ENCODE data around the gene CACNA1G.

Gene CACNA1G

GRCh38 chr17:50638966-50639713 lies 78.6 kb downstream of the CACNA1G start:
- Histone ChIP-seq H3K79me2 (ENCODE audit: control insufficient read depth, insufficient read depth, low read length) (no peaks in the 10 kb centered on the region), H3K18ac (ENCODE audit: low read length) (peak overlapping the region; percentile 0), H3K27ac (ENCODE audit: low read depth, low read length) (no peak overlapping the region), H3K56ac (ENCODE audit: low read length) (peak overlapping the region; percentile 1), H4K5ac (ENCODE audit: low read length) (no peak overlapping the region), H3K4ac (ENCODE audit: low read depth, low read length) (no peak overlapping the region), H3K4me1 (ENCODE audit: control insufficient read depth, low read depth, low read length) (peaks cover 12% of the 10 kb centered on the region), H3K9ac (ENCODE audit: low read length) (no peak overlapping the region), H4K8ac (ENCODE audit: low read depth, low read length) (no peak overlapping the region), H2BK15ac (replicated peaks; ENCODE audit: low read depth) (no peak overlapping the region), H3K4me2 (ENCODE audit: low read length) (no peak overlapping the region), H3K27me3 (ENCODE audit: insufficient read depth, low read length, poor library complexity) (peaks cover 17% of the 10 kb centered on the region), H2BK5ac (ENCODE audit: low read length) (no peak overlapping the region), H3K4me3 (ENCODE audit: low read length) (no peak overlapping the region), H3K79me1 (ENCODE audit: low read length) (no peaks in the 10 kb centered on the region), H3K23ac (ENCODE audit: low read length) (no peak overlapping the region), H2BK120ac (ENCODE audit: low read depth, low read length) (no peak overlapping the region), H3K36me3 (ENCODE audit: control insufficient read depth, insufficient read depth, low read length) (no peaks in the 10 kb centered on the region), H2AK5ac (ENCODE audit: low read length) (no peak overlapping the region)
- peak; percentile 93 for DNase-seq
- no CpG with 5 or more reads among the region's 9 CpGs for WGBS (ENCODE audit: extremely low coverage, insufficient coverage, low lambda C conversion rate)

DNA sequence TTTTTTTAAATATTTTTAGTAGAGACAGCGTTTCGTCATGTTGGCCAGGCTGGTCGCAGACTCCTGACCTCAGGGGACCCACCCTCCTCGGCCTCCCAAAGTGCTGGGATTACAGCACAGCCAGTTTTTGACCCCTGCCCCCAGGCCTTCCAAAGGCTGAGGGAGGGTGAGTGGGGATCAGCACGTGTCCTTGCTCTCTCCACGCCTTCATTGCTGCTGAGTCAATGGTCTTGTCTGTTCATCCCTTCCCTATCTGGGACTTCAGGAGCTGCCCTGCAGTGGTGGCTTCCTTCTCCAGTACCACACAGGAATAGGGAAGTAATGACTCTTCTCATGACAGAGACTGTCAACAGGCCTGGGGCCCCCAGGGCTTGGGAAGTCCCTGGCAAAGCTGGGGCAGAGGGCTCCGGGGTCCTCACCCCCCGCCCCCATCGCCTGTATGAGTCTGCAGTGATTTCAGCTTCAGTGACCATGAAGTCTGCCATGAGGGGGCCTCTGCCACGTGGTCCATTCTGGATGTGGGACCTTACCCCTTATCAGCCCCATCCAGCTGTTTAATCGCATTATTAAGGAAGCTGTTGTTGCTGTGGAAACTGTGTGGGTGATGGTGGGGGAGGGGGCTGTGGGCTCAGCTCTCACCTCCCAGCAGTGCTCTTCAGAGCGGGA lies 80.3 kb downstream of the CACNA1G start:
- no peak overlapping the region for H3K4me3 ChIP-seq (ENCODE audit: low read length)
- no peak overlapping the region for H2BK5ac ChIP-seq (ENCODE audit: low read length)
- H3K79me1 ChIP-seq (ENCODE audit: low read length), result no peaks in the 10 kb centered on the region
- no peak overlapping the region for H2BK120ac ChIP-seq (ENCODE audit: low read depth, low read length)
- H3K56ac ChIP-seq (ENCODE audit: low read length), result peak overlapping the region; percentile 57
- no peak overlapping the region for H4K8ac ChIP-seq (ENCODE audit: low read depth, low read length)
- no peak overlapping the region for H3K9ac ChIP-seq (ENCODE audit: low read length)
- H2AK5ac ChIP-seq (ENCODE audit: low read length), result no peak overlapping the region
- no peak overlapping the region for H4K5ac ChIP-seq (ENCODE audit: low read length)
- no peak overlapping the region for H3K23ac ChIP-seq (ENCODE audit: low read length)
- peaks cover 12% of the 10 kb centered on the region for H3K4me1 ChIP-seq (ENCODE audit: control insufficient read depth, low read depth, low read length)
- H3K18ac ChIP-seq (ENCODE audit: low read length), result no peak overlapping the region
- H3K36me3 ChIP-seq (ENCODE audit: control insufficient read depth, insufficient read depth, low read length), result no peaks in the 10 kb centered on the region
- H3K4ac ChIP-seq (ENCODE audit: low read depth, low read length), result peak overlapping the region; percentile 18
- peak; percentile 76 for DNase-seq
- H3K27me3 ChIP-seq (ENCODE audit: insufficient read depth, low read length, poor library complexity), result peaks cover 3% of the 10 kb centered on the region
- no peak overlapping the region for H3K27ac ChIP-seq (ENCODE audit: low read depth, low read length)
- no peaks in the 10 kb centered on the region for H3K79me2 ChIP-seq (ENCODE audit: control insufficient read depth, insufficient read depth, low read length)
- no CpG with 5 or more reads among the region's 12 CpGs for WGBS (ENCODE audit: extremely low coverage, insufficient coverage, low lambda C conversion rate)
- H2BK15ac ChIP-seq (replicated peaks; ENCODE audit: low read depth), result no peak overlapping the region
- no peak overlapping the region for H3K4me2 ChIP-seq (ENCODE audit: low read length)

DNA sequence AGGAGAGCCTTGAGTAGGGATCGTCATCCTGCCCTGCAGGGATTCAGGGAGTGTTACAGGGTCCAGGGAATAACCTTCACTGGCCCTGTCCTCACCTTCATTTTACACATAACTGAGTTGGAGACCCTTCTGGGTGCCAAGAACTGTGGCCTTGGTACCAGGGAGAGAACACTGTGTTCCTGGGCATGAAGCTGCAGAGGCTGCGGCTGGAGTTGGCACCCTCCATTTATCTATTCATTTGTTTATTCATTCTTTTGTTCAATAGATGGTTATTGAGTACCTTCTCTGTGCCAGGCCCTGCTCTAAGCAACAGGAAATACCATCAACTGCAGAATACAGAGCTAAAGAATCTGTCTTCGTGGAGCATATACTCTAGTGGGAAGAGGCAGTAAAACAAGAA lies 80.8 kb downstream of the CACNA1G start:
- H3K79me2 ChIP-seq (ENCODE audit: control insufficient read depth, insufficient read depth, low read length), result no peaks in the 10 kb centered on the region
- H2BK15ac ChIP-seq (replicated peaks; ENCODE audit: low read depth), result no peak overlapping the region

DNA sequence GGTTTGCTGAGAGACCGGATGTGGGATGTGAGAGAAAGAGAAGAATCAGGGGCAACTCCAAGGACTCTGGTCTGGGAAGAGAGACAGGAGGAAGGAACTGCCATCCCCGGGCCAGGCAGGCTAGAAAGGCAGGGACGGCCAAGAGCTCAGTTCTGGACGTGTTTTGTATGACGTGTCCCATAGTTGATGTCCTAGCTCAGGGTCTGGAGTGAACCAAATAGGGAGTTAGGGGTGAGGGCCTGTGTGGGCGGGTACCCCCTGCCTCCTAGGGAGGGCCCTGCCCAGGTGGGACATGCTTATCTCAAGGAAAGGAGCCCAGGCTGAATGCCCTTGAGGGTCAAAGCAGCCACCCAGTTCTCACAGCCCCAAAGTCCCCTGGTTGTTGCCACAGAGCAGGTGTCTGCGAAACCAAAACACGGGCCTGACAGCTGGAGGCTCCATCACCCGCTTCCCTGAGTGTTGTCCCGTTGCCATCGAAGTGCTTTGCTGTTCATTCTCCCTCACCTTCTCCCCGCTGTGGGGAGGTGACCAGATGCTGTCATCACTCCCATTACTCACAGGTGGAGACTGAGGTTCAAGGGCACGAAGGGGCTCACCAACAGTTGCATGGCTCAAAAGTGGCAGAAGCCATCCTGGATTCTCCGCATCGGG lies 81.7 kb downstream of the CACNA1G start:
- no peak overlapping the region for H3K9ac ChIP-seq (ENCODE audit: low read length)
- WGBS (ENCODE audit: extremely low coverage, insufficient coverage, low lambda C conversion rate), result no CpG with 5 or more reads among the region's 15 CpGs

More for the DNA sequence above, 80.8 kb downstream of the CACNA1G start:
- Histone ChIP-seq H4K5ac (ENCODE audit: low read length) (no peak overlapping the region), H3K18ac (ENCODE audit: low read length) (no peak overlapping the region), H3K56ac (ENCODE audit: low read length) (peak overlapping the region; percentile 17), H4K8ac (ENCODE audit: low read depth, low read length) (no peak overlapping the region), H3K23ac (ENCODE audit: low read length) (no peak overlapping the region), H3K4ac (ENCODE audit: low read depth, low read length) (no peak overlapping the region), H3K27me3 (ENCODE audit: insufficient read depth, low read length, poor library complexity) (no peaks in the 10 kb centered on the region), H2AK5ac (ENCODE audit: low read length) (no peak overlapping the region), H2BK5ac (ENCODE audit: low read length) (no peak overlapping the region), H3K9ac (ENCODE audit: low read length) (no peak overlapping the region), H3K4me2 (ENCODE audit: low read length) (no peak overlapping the region), H2BK120ac (ENCODE audit: low read depth, low read length) (no peak overlapping the region), H3K79me1 (ENCODE audit: low read length) (no peaks in the 10 kb centered on the region), H3K36me3 (ENCODE audit: control insufficient read depth, insufficient read depth, low read length) (no peaks in the 10 kb centered on the region), H3K4me3 (ENCODE audit: low read length) (no peak overlapping the region), H3K4me1 (ENCODE audit: control insufficient read depth, low read depth, low read length) (peaks cover 12% of the 10 kb centered on the region), H3K27ac (ENCODE audit: low read depth, low read length) (no peak overlapping the region)
- whole genome bisulfite sequencing (ENCODE audit: extremely low coverage, insufficient coverage, low lambda C conversion rate), result no CpG with 5 or more reads among the region's 3 CpGs
- no peak for DNase-seq

GRCh38 chr17:50642722-50643656 lies 82.5 kb downstream of the CACNA1G start:
- no peak overlapping the region for H2BK5ac ChIP-seq (ENCODE audit: low read length)
- H3K36me3 ChIP-seq (ENCODE audit: control insufficient read depth, insufficient read depth, low read length), result no peaks in the 10 kb centered on the region
- H4K5ac ChIP-seq (ENCODE audit: low read length), result no peak overlapping the region
- H3K18ac ChIP-seq (ENCODE audit: low read length), result no peak overlapping the region
- no peak overlapping the region for H4K8ac ChIP-seq (ENCODE audit: low read depth, low read length)
- H3K27ac ChIP-seq (ENCODE audit: low read depth, low read length), result no peak overlapping the region
- H3K4me1 ChIP-seq (ENCODE audit: control insufficient read depth, low read depth, low read length), result peaks cover 12% of the 10 kb centered on the region
- no peaks in the 10 kb centered on the region for H3K79me2 ChIP-seq (ENCODE audit: control insufficient read depth, insufficient read depth, low read length)
- no peak overlapping the region for H2AK5ac ChIP-seq (ENCODE audit: low read length)
- no peak overlapping the region for H2BK15ac ChIP-seq (replicated peaks; ENCODE audit: low read depth)
- H3K4ac ChIP-seq (ENCODE audit: low read depth, low read length), result no peak overlapping the region
- no peak overlapping the region for H3K9ac ChIP-seq (ENCODE audit: low read length)
- H3K23ac ChIP-seq (ENCODE audit: low read length), result no peak overlapping the region
- no peak overlapping the region for H2BK120ac ChIP-seq (ENCODE audit: low read depth, low read length)
- no peaks in the 10 kb centered on the region for H3K79me1 ChIP-seq (ENCODE audit: low read length)
- H3K4me2 ChIP-seq (ENCODE audit: low read length), result no peak overlapping the region
- H3K27me3 ChIP-seq (ENCODE audit: insufficient read depth, low read length, poor library complexity), result no peaks in the 10 kb centered on the region
- DNase-seq, result no peak
- WGBS (ENCODE audit: extremely low coverage, insufficient coverage, low lambda C conversion rate), result no CpG with 5 or more reads among the region's 10 CpGs
- no peak overlapping the region for H3K56ac ChIP-seq (ENCODE audit: low read length)
- H3K4me3 ChIP-seq (ENCODE audit: low read length), result no peak overlapping the region

More for the DNA sequence above, 81.7 kb downstream of the CACNA1G start:
- Histone ChIP-seq H3K18ac (ENCODE audit: low read length) (no peak overlapping the region), H3K4me1 (ENCODE audit: control insufficient read depth, low read depth, low read length) (peaks cover 12% of the 10 kb centered on the region), H2BK5ac (ENCODE audit: low read length) (no peak overlapping the region), H3K4ac (ENCODE audit: low read depth, low read length) (no peak overlapping the region), H4K5ac (ENCODE audit: low read length) (no peak overlapping the region), H3K27me3 (ENCODE audit: insufficient read depth, low read length, poor library complexity) (no peaks in the 10 kb centered on the region), H3K4me2 (ENCODE audit: low read length) (no peak overlapping the region), H3K36me3 (ENCODE audit: control insufficient read depth, insufficient read depth, low read length) (no peaks in the 10 kb centered on the region), H3K79me1 (ENCODE audit: low read length) (no peaks in the 10 kb centered on the region), H3K27ac (ENCODE audit: low read depth, low read length) (no peak overlapping the region), H2BK15ac (replicated peaks; ENCODE audit: low read depth) (no peak overlapping the region), H2BK120ac (ENCODE audit: low read depth, low read length) (no peak overlapping the region), H3K79me2 (ENCODE audit: control insufficient read depth, insufficient read depth, low read length) (no peaks in the 10 kb centered on the region), H3K56ac (ENCODE audit: low read length) (no peak overlapping the region), H3K23ac (ENCODE audit: low read length) (no peak overlapping the region), H2AK5ac (ENCODE audit: low read length) (no peak overlapping the region), H3K4me3 (ENCODE audit: low read length) (no peak overlapping the region), H4K8ac (ENCODE audit: low read depth, low read length) (no peak overlapping the region)
- no peak for DNase-seq

All from mesendoderm (in vitro differentiated cells).